GM19438 (cell line): Measurements from ENCODE around the gene BRD8.

Experiments
- ATAC-seq: cut with Tn5 transposase; IDR thresholded peaks from one replicate; pipeline ENCODE4 v1.9.1; 2021; ENCODE audit warnings: low read depth; ENCODE audit not compliant: unreplicated experiment

Gene BRD8

DNA sequence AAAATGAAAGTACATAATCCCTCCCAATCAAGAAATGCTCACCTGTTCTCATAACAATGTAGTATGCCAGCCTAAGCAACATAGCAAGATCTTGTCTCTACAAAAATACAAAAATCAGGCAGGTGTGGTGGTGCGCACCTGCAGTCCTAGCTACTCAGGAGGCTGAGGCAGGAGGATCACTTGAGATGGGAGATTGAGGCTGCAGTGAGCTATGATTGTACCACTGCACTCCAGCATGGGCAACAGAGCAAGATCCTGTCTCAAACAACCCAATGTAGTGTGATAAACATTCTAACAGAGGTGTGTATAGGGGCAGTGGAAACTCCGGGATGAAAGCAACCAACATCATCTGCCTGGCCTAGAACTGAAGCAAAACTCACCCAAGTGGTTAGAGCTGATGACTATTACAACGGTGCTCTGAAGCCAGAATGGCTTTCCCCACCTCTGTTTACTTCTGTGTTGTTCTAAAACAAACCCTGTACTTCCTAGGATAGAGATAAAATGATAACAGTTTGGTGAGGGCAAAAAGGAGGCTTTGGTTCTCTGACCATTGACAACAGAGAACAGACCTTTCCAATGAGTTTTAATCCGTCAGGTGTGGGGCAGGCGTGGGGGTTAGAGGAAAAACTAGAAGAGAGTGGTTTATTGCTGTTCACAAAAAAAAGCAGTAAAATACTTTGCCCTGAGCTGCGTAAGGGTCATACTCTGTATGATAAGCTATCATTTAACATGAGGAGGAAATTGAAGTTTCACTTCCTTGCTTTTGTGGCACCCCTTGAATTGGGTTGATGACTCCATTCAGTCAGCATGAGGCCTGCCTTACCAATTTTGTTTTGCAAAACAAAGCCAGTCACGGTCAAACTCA, 75.7 kb downstream of the BRD8 start:
- ATAC-seq = no peak

GRCh38 chr5:138096997-138097828, 81.2 kb downstream of the BRD8 start:
- no peak for ATAC-seq

GRCh38 chr5:138096363-138096762, 82.1 kb downstream of the BRD8 start:
- no peak for ATAC-seq

DNA sequence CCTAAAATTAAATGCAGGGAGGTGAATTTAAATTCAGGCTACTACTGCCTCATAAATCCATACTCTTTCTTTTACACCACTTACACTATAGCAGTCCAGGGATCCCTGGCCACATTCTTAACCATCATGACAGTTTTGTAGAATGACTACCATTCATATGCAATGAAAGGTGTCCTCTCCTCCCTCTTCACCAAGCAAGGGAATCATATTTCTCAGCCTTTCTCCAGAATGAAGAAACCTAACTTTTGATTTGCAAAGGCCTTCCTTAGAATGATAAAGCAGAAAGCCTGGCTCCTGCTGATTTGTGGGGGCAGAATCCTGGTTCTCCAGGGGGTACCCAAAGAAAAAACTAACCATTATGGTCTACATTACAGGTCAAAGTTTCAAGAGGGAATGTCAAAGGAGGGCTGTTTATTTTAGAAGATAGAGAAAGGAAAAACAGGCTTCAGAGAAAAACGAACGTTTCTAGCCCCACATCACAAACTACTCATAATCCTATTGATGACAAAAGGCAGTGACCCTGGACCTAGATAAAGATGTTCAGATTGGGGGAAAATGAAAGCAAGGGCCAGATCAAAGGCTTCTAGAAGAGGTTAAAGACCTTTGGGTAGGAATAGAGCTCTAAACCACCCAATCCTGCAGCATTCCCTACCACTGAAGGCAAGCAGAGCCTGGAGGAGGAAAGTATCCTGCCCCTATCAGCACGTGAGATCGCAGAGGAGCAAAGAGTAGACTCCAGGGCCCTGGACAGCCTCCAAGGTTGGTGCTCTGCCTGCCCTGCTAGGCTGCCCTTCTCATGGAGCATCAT, 83.1 kb downstream of the BRD8 start:
- ATAC-seq = no peak

GRCh38 chr5:138093036-138093435, 85.4 kb downstream of the BRD8 start:
- ATAC-seq = no peak

- ATAC-seq = no peak
Measured at GRCh38 chr5:138092301-138092700, 86.1 kb downstream of the BRD8 start.

- no peak for ATAC-seq
Measured at GRCh38 chr5:138091685-138092084, 86.7 kb downstream of the BRD8 start.
